COLO829 (cell line): ENCODE data around the gene STARD9.
"Not testable (repeated sequence)": the region's sequence is repeated elsewhere in the genome, so short reads cannot be mapped to it uniquely, and the experiment has no call there.

Source experiments
- DNase-seq: peaks from one replicate; pipeline ENCODE4 v3.0.0; 2012; ENCODE audit warnings: low spot score

Gene STARD9

GRCh38 chr15:42575188-42576039, at the start of gene STARD9:
STARD9 (plus strand) TSS chr15:42575606; CDS start chr15:42575716, 110 bp downstream.
- DNase-seq, result peak; percentile 93

GRCh38 chr15:42528970-42529369, 46.4 kb upstream of the STARD9 start:
- DNase-seq, result no peak

GRCh38 chr15:42533246-42533645, 42.2 kb upstream of the STARD9 start:
- no peak for DNase-seq

GRCh38 chr15:42544853-42545629, 30.4 kb upstream of the STARD9 start:
- no peak for DNase-seq

GRCh38 chr15:42547918-42548248, 27.5 kb upstream of the STARD9 start:
- DNase-seq, result peak; percentile 3

GRCh38 chr15:42548249-42549031, 27.0 kb upstream of the STARD9 start, which contains the start of the genes HAUS2 and LRRC57:
HAUS2 (plus strand) TSS chr15:42548838; CDS start chr15:42548873, 35 bp downstream.
LRRC57 (minus strand) TSS chr15:42548793; CDS start chr15:42548434, 359 bp downstream.
- peak; percentile 56 for DNase-seq

- peak; percentile 2 for DNase-seq
These were observed 26.3 kb upstream of the STARD9 start for GRCh38 chr15:42549032-42549491.

GRCh38 chr15:42549741-42550392, 25.5 kb upstream of the STARD9 start:
- no peak for DNase-seq

- no peak for DNase-seq
These were observed 21.9 kb upstream of the STARD9 start for GRCh38 chr15:42553554-42553953.

- not testable (repeated sequence) for DNase-seq
These were observed 18.7 kb upstream of the STARD9 start for GRCh38 chr15:42556550-42557207.

GRCh38 chr15:42558739-42559138, 16.7 kb upstream of the STARD9 start:
- DNase-seq, result no peak

- no peak for DNase-seq
These were observed 711 bp downstream of the STARD9 start for GRCh38 chr15:42576040-42576594.

- DNase-seq, result no peak
These were observed 1.4 kb downstream of the STARD9 start for GRCh38 chr15:42576776-42577175.

- DNase-seq, result no peak
These were observed 2.2 kb downstream of the STARD9 start for GRCh38 chr15:42577514-42578031.

GRCh38 chr15:42578984-42579537, 3.7 kb downstream of the STARD9 start:
- no peak for DNase-seq

GRCh38 chr15:42581272-42581730, 5.9 kb downstream of the STARD9 start:
- no peak for DNase-seq

GRCh38 chr15:42582569-42583375, 7.4 kb downstream of the STARD9 start:
- no peak for DNase-seq

- no peak for DNase-seq
These were observed 8.8 kb downstream of the STARD9 start for GRCh38 chr15:42584031-42584765.
